Subcutaneous abdominal adipose tissue (tissue), 5 donors: ENCODE data around the gene CXorf65.
A peak's percentile ranks its signal among the peaks of the same experiment; 100 is the strongest.

Experiments used
- H3K27ac ChIP-seq: one replicate; pipeline ENCODE4 v1.7.0; 2013; ENCODE audit warnings: low read depth, mild to moderate bottlenecking, inconsistent platforms, low read length, moderate library complexity
- H3K27me3 ChIP-seq, 5 donors: one replicate each; pipeline ENCODE4 v1.7.0; 2013; ENCODE audit warnings: low read length in 5 of 5, inconsistent platforms in 1 of 5; ENCODE audit not compliant: control insufficient read depth in 5 of 5, insufficient read depth in 4 of 5
- H3K36me3 ChIP-seq, 5 donors: one replicate each; pipeline ENCODE4 v1.7.0; 2013; ENCODE audit warnings: low read length in 5 of 5; ENCODE audit not compliant: control insufficient read depth in 5 of 5, insufficient read depth in 5 of 5
- H3K4me1 ChIP-seq, 5 donors: one replicate each; pipeline ENCODE4 v1.7.0; 2013; ENCODE audit warnings: low read length in 5 of 5, mild to moderate bottlenecking in 3 of 5, moderate library complexity in 1 of 5; ENCODE audit not compliant: control insufficient read depth in 5 of 5, insufficient read depth in 5 of 5
- H3K4me3 ChIP-seq, 5 donors: one replicate each; pipeline ENCODE4 v1.7.0; 2013; ENCODE audit warnings: low read length in 5 of 5, low read depth in 1 of 5
- H3K9ac ChIP-seq, 5 donors: one replicate each; pipeline ENCODE4 v1.7.0; 2013; ENCODE audit warnings: low read length in 5 of 5, mild to moderate bottlenecking in 4 of 5, moderate library complexity in 3 of 5
- H3K9me3 ChIP-seq, 5 donors: one replicate each; pipeline ENCODE4 v1.7.0; 2013; ENCODE audit warnings: low read length in 5 of 5; ENCODE audit not compliant: control insufficient read depth in 5 of 5
- donor health status: healthy.
- donor health status: healthy.
- donor health status: healthy.
- donor health status: healthy.
- donor health status: healthy.

The CXorf65 gene

DNA sequence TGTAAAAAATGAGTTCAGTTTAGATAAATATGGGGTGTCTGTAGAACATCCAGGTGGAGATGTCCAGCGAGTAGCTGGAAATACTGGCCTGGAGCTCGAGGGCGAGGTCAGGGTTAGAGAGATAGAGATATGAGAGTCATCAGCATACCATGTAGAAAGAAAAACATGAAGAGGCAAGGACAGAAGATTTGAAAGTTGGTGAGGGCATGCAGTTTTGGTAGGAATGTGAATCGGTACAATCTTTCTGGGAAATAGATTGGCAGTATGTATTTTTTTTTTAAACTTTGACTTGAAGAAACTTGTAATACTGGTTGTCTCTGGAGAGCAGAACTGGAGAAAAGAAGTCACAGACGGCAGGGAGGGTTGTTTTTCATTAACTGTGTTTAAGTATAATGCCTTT is 36.0 kb downstream of the CXorf65 start:
- H3K27me3 ChIP-seq, result peaks cover 0 to 4% (median 0%) of the 10 kb centered on the region in 5 donors
- H3K36me3 ChIP-seq, result no peaks in the 10 kb centered on the region
- H3K9me3 ChIP-seq, result peaks cover 0 to 2% (median 0%) of the 10 kb centered on the region in 5 donors
- no peak overlapping the region for H3K27ac ChIP-seq
- no peak overlapping the region for H3K4me3 ChIP-seq
- no peak overlapping the region for H3K9ac ChIP-seq
- peaks cover 2 to 13% (median 8%) of the 10 kb centered on the region in 5 donors for H3K4me1 ChIP-seq

DNA sequence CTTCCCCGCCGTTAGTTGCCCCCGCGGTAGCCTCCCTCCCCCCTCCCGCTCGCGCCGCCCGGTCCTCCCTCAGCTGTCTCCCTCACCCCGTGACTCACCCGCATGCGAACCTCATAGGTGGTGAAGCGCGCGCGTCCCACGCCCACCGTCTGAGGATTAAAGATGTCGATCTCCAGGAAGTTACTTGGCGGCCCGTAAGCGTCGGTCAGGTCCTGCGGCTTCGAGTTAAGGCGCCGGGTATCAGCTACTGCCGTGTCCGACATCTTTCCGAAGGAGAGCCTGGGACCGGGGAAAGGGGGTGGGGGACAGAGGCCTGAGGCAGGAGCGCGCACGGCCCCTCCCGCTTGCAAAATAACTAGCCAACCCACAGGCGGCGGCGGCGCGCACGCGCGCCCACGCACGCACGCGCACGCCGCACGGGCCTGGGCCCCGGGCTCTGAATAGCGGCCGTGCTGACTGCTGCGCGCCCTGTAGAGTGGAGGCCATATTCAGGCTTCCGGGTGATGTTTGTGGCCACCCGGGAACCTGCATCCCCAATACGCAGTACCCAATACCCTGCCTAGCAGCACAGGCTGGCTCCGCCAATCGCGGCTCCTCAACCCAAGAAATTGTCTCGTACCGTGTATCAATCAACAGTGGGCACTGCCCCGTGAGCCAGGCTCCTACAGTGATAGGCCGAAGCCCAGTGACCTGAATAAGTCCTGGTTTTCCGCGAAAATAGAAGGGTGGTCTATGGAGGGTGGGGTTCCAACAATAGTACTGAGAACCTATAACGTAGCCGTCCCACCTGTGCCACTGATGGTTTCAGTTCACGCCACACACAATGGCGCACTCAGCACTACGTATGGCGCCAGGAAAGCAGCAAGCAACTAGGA is 38.3 kb downstream of the CXorf65 start, which contains the start of gene SNX12:
TSS of gene SNX12 (minus strand) at position 291 of the 875 bp plus-strand sequence. CDS start at position 263, 28 bp downstream.
- Histone ChIP-seq H3K9ac (peak within 1 kb of the TSS; percentile 22 to 79 (median 66)), H3K27ac (peak within 1 kb of the TSS; percentile 72), H3K4me1 (peaks cover 2 to 13% (median 8%) of the 10 kb centered on the region in 5 donors), H3K9me3 (peaks cover 0 to 2% (median 0%) of the 10 kb centered on the region in 5 donors), H3K36me3 (no peaks in the 10 kb centered on the region), H3K27me3 (no peaks in the 10 kb centered on the region), H3K4me3 (peak within 1 kb of the TSS; percentile 73 to 89 (median 75))

DNA sequence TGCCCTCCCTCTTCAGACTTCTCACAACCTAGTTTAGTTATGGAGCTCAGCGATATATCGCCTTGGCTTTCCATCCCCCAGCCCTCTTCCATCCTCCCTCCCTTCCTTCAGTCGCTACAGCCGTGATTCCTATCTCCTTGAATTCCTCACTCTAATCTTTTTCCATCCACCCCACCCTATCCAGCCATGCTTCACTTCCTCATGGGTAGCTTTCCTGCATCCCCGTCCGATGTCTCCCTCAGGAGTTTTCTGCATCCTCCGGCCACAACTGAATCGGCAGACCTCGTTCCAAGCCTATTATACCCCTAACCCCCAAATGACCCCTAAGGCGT is 38.9 kb downstream of the CXorf65 start:
- Histone ChIP-seq H3K36me3 (peaks cover 0 to under 1% (median 0%) of the 10 kb centered on the region in 5 donors), H3K4me1 (peaks cover 2 to 13% (median 8%) of the 10 kb centered on the region in 5 donors), H3K9ac (peak overlapping the region in 4 of 5 donors; percentile 65 to 79 (median 69)), H3K9me3 (peaks cover 0 to 2% (median 0%) of the 10 kb centered on the region in 5 donors), H3K27me3 (no peaks in the 10 kb centered on the region), H3K27ac (peak overlapping the region; percentile 60), H3K4me3 (peak overlapping the region; percentile 73 to 86 (median 75))

DNA sequence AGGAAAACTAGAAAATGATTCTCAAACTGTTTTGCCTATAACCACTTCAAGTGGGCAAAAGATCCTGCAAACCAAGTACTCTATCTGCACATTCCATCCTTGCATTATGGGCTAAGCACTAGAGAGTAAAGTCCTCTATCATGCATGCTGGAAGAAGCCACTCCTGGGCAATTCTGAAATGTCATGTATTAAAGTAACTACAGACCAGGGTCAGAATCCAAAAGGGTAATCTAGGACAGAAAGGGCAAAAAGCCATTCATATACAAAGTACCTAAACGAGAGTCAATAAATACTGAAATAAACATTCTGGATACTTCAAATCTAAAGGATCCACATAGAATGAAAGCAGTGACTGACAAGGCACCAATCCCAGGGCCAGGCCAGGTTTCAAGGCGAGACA is 39.5 kb downstream of the CXorf65 start:
- peaks cover 2 to 13% (median 8%) of the 10 kb centered on the region in 5 donors for H3K4me1 ChIP-seq
- peak overlapping the region; percentile 60 for H3K27ac ChIP-seq
- peaks cover 0 to 3% (median 0%) of the 10 kb centered on the region in 5 donors for H3K36me3 ChIP-seq
- H3K9ac ChIP-seq, result peak overlapping the region in 3 of 5 donors; percentile 66 to 79 (median 72)
- H3K27me3 ChIP-seq, result no peaks in the 10 kb centered on the region
- peaks cover 0 to 2% (median 0%) of the 10 kb centered on the region in 5 donors for H3K9me3 ChIP-seq
- H3K4me3 ChIP-seq, result peak overlapping the region; percentile 73 to 86 (median 75)

DNA sequence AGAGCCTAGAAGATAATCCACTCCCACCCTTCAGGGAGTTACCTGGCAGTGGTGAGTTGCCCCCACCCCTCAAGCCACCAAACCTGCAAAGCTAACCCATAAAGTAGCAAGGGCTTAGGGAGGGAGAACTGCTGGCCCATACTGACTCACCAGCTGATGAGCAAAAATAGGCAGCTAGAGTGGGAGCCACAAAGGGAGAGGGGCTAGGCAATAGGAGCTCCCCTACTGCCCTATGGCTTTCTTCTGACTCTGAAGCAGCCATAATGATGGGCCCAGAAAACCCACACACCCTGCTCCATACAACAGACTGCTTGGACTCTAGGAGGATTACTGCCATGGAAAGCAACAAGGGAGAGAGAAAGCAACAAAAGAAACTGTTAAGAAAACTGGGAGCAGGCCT is 46.4 kb downstream of the CXorf65 start:
- H3K27me3 ChIP-seq, result peaks cover 0 to 15% (median 3%) of the 10 kb centered on the region in 5 donors
- no peak overlapping the region for H3K4me3 ChIP-seq
- H3K9ac ChIP-seq, result no peak overlapping the region
- H3K27ac ChIP-seq, result no peak overlapping the region
- H3K4me1 ChIP-seq, result peaks cover 0 to 4% (median 2%) of the 10 kb centered on the region in 5 donors
- no peaks in the 10 kb centered on the region for H3K9me3 ChIP-seq
- peaks cover 0 to 29% (median 18%) of the 10 kb centered on the region in 5 donors for H3K36me3 ChIP-seq

DNA sequence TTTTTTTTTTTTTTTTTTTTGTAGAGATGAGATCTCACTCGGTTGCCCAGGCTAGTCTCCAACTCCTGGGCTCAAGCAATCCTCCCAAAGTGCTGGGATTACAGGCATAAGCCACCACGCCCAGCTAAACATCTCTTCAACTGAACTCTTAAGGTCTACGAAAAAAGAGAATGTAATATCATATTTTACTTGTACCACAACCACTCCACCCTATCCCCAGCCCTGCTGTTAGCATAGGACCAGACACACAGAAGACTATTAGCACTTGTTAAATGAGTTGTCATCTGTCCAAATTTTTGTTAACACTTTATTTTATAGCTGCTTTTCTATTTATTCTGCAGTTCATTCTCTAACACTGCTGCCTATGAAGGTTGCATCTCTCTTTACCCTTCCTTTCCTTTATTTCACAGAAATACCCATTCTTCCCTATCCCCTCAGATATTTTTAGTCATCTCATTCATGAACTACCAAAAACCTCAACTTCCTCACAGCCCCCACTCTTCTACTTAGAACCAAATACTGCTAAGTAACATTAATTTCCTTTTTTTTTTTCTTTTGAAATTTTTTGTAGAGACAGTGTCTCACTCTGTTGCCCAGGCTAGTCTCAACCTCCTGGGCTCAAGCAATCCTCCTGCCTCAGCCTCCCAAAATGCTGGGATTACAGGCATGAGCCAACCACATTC is 48.6 kb downstream of the CXorf65 start:
- Histone ChIP-seq H3K27ac (no peak overlapping the region), H3K4me1 (peaks cover 0 to 4% (median 2%) of the 10 kb centered on the region in 5 donors), H3K36me3 (peaks cover 0 to 29% (median 18%) of the 10 kb centered on the region in 5 donors), H3K27me3 (peaks cover 0 to 22% (median 7%) of the 10 kb centered on the region in 5 donors), H3K9ac (no peak overlapping the region), H3K4me3 (no peak overlapping the region), H3K9me3 (no peaks in the 10 kb centered on the region)

DNA sequence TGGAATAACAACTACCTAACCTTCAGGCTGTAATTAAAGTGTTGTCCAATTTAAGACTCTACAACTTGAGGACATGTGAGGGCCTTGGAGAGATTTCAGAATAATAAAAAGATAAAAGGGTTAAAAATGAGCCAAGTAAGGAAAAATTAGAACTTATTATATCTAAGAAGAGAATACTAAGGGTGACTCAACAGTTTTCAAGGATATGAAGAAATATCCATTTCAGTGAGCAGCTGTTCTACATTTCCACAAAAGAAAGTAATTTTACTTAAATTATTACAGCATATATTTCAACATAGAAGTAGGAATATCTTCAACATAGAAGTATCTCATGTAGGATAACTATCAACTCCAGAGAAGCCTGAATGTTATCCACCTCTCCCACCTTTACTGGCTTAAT is 49.7 kb downstream of the CXorf65 start:
- Histone ChIP-seq H3K9me3 (no peaks in the 10 kb centered on the region), H3K27ac (no peak overlapping the region), H3K9ac (no peak overlapping the region), H3K4me1 (peaks cover 0 to 4% (median 2%) of the 10 kb centered on the region in 5 donors), H3K36me3 (peaks cover 0 to 25% (median 16%) of the 10 kb centered on the region in 5 donors), H3K27me3 (peaks cover 0 to 22% (median 8%) of the 10 kb centered on the region in 5 donors), H3K4me3 (no peak overlapping the region)
